Activated CD4-positive, alpha-beta memory T cell treated with anti-CD3 and anti-CD28 coated beads, Interleukin-2, amount 10 ng/mL, durations not matched to agents 7 days and 5 days (primary cell): ENCODE data around the gene GABRB1. TPM values are rescaled to one million over a fixed set of nuclear protein-coding genes. Genes with fewer than 3 reads are reported as not detected.
A peak's percentile ranks its signal among the peaks of the same experiment; 100 is the strongest.

Experiments used
- CTCF ChIA-PET: fragments of 350-600 bp; sonication (Branson Sonifier 250); formaldehyde crosslinking; loops from one replicate; lab custom pipeline; 2021; ENCODE audit warnings: antibody characterized with exemption, inconsistent platforms; lab: Charles Lee
- POLR2A ChIA-PET: fragments of 350-600 bp; sonication (Branson Sonifier 250); formaldehyde crosslinking; loops from one replicate; lab custom pipeline; 2021; ENCODE audit warnings: antibody characterized with exemption; lab: Charles Lee
- DNase-seq: peaks from one replicate; pipeline ENCODE4 v3.0.0-alpha.2; 2020
- H3K27ac Mint-ChIP-seq: one replicate; pipeline ENCODE4 v1.8.0; 2021; ENCODE audit warnings: mild to moderate bottlenecking, mixed read lengths
- H3K27me3 Mint-ChIP-seq: one replicate; pipeline ENCODE4 v1.8.0; 2021; ENCODE audit warnings: mixed read lengths
- H3K36me3 Mint-ChIP-seq: one replicate; pipeline ENCODE4 v1.8.0; 2021; ENCODE audit warnings: low read depth, mixed read lengths
- H3K4me1 Mint-ChIP-seq: one replicate; pipeline ENCODE4 v1.8.0; 2021; ENCODE audit warnings: mixed read lengths
- H3K4me3 Mint-ChIP-seq: one replicate; pipeline ENCODE4 v1.8.0; 2021; ENCODE audit warnings: mild to moderate bottlenecking, mixed read lengths
- H3K9me3 Mint-ChIP-seq: one replicate; pipeline ENCODE4 v1.8.0; 2021; ENCODE audit warnings: mixed read lengths
- total RNA-seq, 2 experiments: library from RNA; stranded (reverse); gene quantifications; one replicate each; pipeline ENCODE4 v1.2.3, GENCODE V29; 2021

The GABRB1 gene
- total RNA-seq, 2 experiments from 2014 or later, result not detected

GRCh38 chr4:47013373-47013772, 18.0 kb upstream of the GABRB1 start:
- no peaks in the 10 kb centered on the region for H3K27me3 Mint-ChIP-seq
- ChIA-PET CTCF (no interaction called here), POLR2A (no interaction called here)
- H3K27ac Mint-ChIP-seq, result no peak overlapping the region
- DNase-seq, result no peak
- peaks cover 8% of the 10 kb centered on the region for H3K36me3 Mint-ChIP-seq
- no peak overlapping the region for H3K4me3 Mint-ChIP-seq
- peaks cover 17% of the 10 kb centered on the region for H3K4me1 Mint-ChIP-seq
- H3K9me3 Mint-ChIP-seq, result peaks cover 8% of the 10 kb centered on the region

- no peak for DNase-seq
- Mint-ChIP-seq H3K4me1 (peaks cover 2% of the 10 kb centered on the region), H3K27ac (no peak overlapping the region), H3K4me3 (no peak overlapping the region), H3K27me3 (peaks cover 6% of the 10 kb centered on the region), H3K36me3 (no peaks in the 10 kb centered on the region), H3K9me3 (no peaks in the 10 kb centered on the region)
- ChIA-PET CTCF (no interaction called here), POLR2A (no interaction called here)
These were observed 14.3 kb upstream of the GABRB1 start for GRCh38 chr4:47017081-47017480.

DNA sequence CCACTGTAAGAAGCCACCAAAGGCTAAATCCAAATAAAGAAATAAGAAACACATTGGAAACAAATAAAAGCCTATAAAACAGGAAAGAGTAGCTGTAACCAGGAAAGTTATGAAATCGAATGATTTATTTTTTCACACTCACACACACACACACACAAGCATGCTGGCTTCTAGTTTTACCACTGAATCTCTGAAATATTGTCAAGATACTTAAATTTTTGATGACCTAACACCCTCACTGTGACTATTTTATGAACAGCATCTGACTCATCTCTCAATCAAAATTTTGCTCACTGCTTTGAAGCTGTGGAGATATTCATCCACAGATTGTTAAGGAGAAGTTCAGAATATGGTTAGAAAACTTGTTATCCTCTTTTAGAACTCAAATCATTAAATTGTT, 13.9 kb upstream of the GABRB1 start:
- POLR2A ChIA-PET, result no interaction called here
- Mint-ChIP-seq H3K9me3 (no peaks in the 10 kb centered on the region), H3K36me3 (no peaks in the 10 kb centered on the region), H3K4me3 (no peak overlapping the region), H3K4me1 (peaks cover 2% of the 10 kb centered on the region), H3K27me3 (peaks cover 6% of the 10 kb centered on the region), H3K27ac (no peak overlapping the region)
- CTCF ChIA-PET, result no interaction called here
- DNase-seq, result no peak

DNA sequence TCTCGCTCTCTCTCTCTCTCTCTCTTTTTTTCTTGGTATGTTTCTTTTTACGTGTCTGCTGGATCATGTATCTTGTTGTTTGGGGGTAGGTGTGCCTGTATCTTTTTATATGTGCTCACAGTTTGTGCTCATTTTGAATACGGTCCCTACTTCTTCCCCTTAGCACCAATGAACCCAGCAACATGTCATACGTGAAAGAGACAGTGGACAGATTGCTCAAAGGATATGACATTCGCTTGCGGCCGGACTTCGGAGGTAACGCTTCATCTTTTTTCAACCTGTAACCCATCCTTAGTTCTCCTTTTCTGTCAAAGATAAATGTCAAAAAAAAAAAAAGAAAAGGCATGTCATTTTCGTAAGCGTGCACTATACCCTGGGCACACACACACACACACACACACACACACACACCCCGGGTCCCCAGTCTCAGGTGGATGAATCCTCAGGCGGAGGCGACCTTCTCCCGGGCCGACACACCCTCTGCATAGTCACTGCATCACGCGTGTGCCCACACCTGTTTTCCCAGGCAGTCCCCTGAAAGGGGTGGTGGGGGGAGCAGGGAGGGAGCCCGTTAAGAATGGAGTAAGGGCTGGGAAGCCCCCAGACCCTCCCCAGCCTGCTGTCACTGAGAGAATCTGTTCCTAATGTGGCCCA, 511 bp downstream of the GABRB1 start:
- H3K4me3 Mint-ChIP-seq, result peak overlapping the region; percentile 57
- DNase-seq, result no peak
- H3K27ac Mint-ChIP-seq, result no peak overlapping the region
- H3K9me3 Mint-ChIP-seq, result no peaks in the 10 kb centered on the region
- H3K4me1 Mint-ChIP-seq, result peaks cover 18% of the 10 kb centered on the region
- ChIA-PET CTCF (interaction anchor here (1.0 kb wide), 2 partner anchors 184 to 188 kb away, joined by 3 to 6 read pairs; no protein-coding TSS in a partner anchor), POLR2A (no interaction called here)
- no peaks in the 10 kb centered on the region for H3K36me3 Mint-ChIP-seq
- H3K27me3 Mint-ChIP-seq, result peaks cover 37% of the 10 kb centered on the region

DNA sequence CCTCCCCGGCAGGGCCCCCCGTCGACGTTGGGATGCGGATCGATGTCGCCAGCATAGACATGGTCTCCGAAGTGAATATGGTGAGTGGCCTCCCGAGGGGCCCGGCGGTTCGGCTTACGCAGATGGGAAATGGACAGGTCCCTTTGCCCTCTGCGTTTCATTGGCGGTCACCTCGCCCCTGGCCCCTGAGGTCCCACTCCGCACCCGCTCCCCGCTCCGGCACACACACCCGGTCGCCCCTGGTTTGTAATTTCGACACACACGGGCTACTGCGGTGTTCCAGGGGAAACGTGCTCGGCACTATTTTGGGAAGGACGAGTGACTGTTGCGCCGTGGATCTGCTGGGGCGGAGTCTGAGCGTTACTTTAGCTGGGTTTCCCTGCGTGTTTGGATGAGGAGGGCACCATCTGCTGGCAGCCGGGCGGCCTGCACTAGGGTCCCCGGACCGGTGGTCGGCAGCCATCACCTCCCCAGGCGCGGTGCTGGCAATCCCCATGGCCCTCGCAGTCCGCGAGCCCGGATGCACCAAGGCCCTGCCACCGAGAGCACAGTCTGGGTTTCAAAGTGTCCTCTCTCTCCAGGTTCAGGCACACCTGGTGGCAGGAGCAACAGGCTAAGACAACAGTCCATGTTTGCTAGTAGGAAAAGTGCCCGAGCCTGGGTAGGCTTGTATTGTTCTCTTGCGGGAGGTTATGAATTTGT, 1.2 kb downstream of the GABRB1 start:
- CTCF ChIA-PET, result interaction anchor here (1.0 to 1.1 kb wide), 3 partner anchors 32 to 189 kb away, joined by 3 to 6 read pairs (median 3); no protein-coding TSS in a partner anchor
- POLR2A ChIA-PET, result no interaction called here
- H3K4me1 Mint-ChIP-seq, result peaks cover 18% of the 10 kb centered on the region
- H3K4me3 Mint-ChIP-seq, result peak overlapping the region; percentile 38
- H3K27me3 Mint-ChIP-seq, result peaks cover 37% of the 10 kb centered on the region
- no peaks in the 10 kb centered on the region for H3K9me3 Mint-ChIP-seq
- no peaks in the 10 kb centered on the region for H3K36me3 Mint-ChIP-seq
- no peak overlapping the region for H3K27ac Mint-ChIP-seq
- peak; percentile 46 for DNase-seq

- POLR2A ChIA-PET, result no interaction called here
- Mint-ChIP-seq H3K27me3 (peaks cover 11% of the 10 kb centered on the region), H3K36me3 (no peaks in the 10 kb centered on the region), H3K4me1 (no peaks in the 10 kb centered on the region), H3K9me3 (no peaks in the 10 kb centered on the region), H3K4me3 (no peak overlapping the region), H3K27ac (no peak overlapping the region)
- no peak for DNase-seq
- CTCF ChIA-PET, result no interaction called here
These were observed 6.9 kb downstream of the GABRB1 start for GRCh38 chr4:47038263-47038662.

DNA sequence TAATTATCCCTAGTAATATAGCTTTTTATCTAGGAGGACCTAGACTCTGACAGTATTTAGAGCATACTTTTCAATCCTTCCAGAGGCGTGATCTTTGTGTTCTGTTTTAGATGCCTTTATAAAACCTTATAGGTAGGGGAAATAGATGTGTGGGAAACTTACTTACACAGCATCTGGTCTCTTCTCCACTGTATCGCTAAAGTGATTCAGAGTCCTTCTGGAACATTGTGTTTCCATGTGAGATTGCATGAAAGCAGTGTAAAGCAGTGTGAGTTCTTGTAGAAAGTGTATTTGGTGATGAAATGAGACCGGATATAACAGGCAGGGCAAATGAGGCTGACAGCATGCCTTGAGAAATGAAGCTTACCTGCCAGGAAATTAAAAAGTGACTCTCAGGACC, 9.5 kb downstream of the GABRB1 start:
- no peak overlapping the region for H3K4me3 Mint-ChIP-seq
- no peak overlapping the region for H3K27ac Mint-ChIP-seq
- H3K4me1 Mint-ChIP-seq, result no peaks in the 10 kb centered on the region
- POLR2A ChIA-PET, result no interaction called here
- no peaks in the 10 kb centered on the region for H3K36me3 Mint-ChIP-seq
- CTCF ChIA-PET, result no interaction called here
- DNase-seq, result no peak
- no peaks in the 10 kb centered on the region for H3K9me3 Mint-ChIP-seq
- H3K27me3 Mint-ChIP-seq, result peaks cover 9% of the 10 kb centered on the region

DNA sequence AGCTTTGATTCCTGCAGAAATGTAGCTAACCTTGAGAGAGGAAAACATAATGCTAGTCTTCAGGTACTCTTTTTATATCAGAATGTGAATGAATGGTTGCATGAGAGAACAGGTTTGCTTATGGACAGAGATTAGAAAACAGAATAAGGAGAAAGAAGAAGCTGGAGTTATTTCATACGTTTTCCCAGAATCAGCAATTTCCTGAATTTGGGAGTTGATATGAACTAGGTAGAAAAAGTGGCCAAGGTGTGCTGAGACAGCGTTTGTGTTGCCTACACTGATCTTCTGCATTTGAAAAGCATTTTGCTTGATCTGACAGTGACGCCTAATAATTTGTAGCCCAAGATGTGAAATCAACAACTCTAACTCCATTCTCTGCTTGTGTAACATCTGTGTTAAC, 12.5 kb downstream of the GABRB1 start:
- Mint-ChIP-seq H3K36me3 (no peaks in the 10 kb centered on the region), H3K27ac (no peak overlapping the region), H3K9me3 (no peaks in the 10 kb centered on the region), H3K4me1 (no peaks in the 10 kb centered on the region), H3K4me3 (no peak overlapping the region), H3K27me3 (peaks cover 11% of the 10 kb centered on the region)
- DNase-seq, result no peak
- ChIA-PET POLR2A (no interaction called here), CTCF (interaction anchor here (0.5 kb wide), 1 partner anchor 14 kb away, joined by 3 read pairs; no protein-coding TSS in a partner anchor)

GRCh38 chr4:47045261-47045660, 13.9 kb downstream of the GABRB1 start:
- H3K4me3 Mint-ChIP-seq, result no peak overlapping the region
- no peaks in the 10 kb centered on the region for H3K36me3 Mint-ChIP-seq
- no peak for DNase-seq
- H3K4me1 Mint-ChIP-seq, result no peaks in the 10 kb centered on the region
- no peaks in the 10 kb centered on the region for H3K9me3 Mint-ChIP-seq
- ChIA-PET POLR2A (no interaction called here), CTCF (no interaction called here)
- H3K27ac Mint-ChIP-seq, result no peak overlapping the region
- H3K27me3 Mint-ChIP-seq, result peaks cover 14% of the 10 kb centered on the region

GRCh38 chr4:47049347-47049746, 18.0 kb downstream of the GABRB1 start:
- no peaks in the 10 kb centered on the region for H3K9me3 Mint-ChIP-seq
- H3K4me1 Mint-ChIP-seq, result no peaks in the 10 kb centered on the region
- H3K27me3 Mint-ChIP-seq, result peaks cover 15% of the 10 kb centered on the region
- ChIA-PET CTCF (interaction anchor here (0.9 kb wide), 1 partner anchor 73 kb away, joined by 4 read pairs; no protein-coding TSS in a partner anchor), POLR2A (no interaction called here)
- DNase-seq, result no peak
- no peak overlapping the region for H3K4me3 Mint-ChIP-seq
- no peak overlapping the region for H3K27ac Mint-ChIP-seq
- H3K36me3 Mint-ChIP-seq, result no peaks in the 10 kb centered on the region

GRCh38 chr4:47050761-47051725, 19.7 kb downstream of the GABRB1 start:
- Mint-ChIP-seq H3K27me3 (peaks cover 15% of the 10 kb centered on the region), H3K27ac (no peak overlapping the region), H3K36me3 (no peaks in the 10 kb centered on the region), H3K9me3 (no peaks in the 10 kb centered on the region), H3K4me3 (no peak overlapping the region), H3K4me1 (no peaks in the 10 kb centered on the region)
- CTCF ChIA-PET, result no interaction called here
- POLR2A ChIA-PET, result no interaction called here
- DNase-seq, result no peak

- Mint-ChIP-seq H3K9me3 (no peaks in the 10 kb centered on the region), H3K36me3 (no peaks in the 10 kb centered on the region), H3K4me1 (no peaks in the 10 kb centered on the region), H3K27ac (no peak overlapping the region), H3K27me3 (peaks cover 8% of the 10 kb centered on the region), H3K4me3 (no peak overlapping the region)
- ChIA-PET POLR2A (no interaction called here), CTCF (no interaction called here)
- DNase-seq, result no peak
These were observed 22.1 kb downstream of the GABRB1 start for GRCh38 chr4:47053485-47053884.

DNA sequence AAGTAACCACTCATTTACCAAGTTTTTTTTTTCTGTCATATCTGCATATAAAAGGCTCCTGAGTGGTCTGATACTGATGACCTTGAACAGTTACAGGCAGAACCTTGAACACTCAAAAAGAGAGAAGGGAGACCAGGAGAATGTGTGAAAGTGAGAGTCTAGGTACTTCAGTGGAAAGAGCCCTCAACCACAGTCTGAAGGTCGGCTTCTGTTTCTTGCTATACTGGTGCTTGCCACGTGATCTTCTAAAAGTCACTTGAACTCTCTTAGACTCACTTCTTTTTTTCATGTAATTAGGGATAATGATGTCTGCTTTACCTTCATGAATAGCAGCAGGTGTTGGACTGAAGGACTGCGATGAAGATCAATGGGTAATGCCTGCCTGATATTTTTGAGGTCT, 22.8 kb downstream of the GABRB1 start:
- ChIA-PET CTCF (no interaction called here), POLR2A (no interaction called here)
- no peak for DNase-seq
- no peak overlapping the region for H3K27ac Mint-ChIP-seq
- H3K4me1 Mint-ChIP-seq, result no peaks in the 10 kb centered on the region
- no peaks in the 10 kb centered on the region for H3K36me3 Mint-ChIP-seq
- peaks cover 8% of the 10 kb centered on the region for H3K27me3 Mint-ChIP-seq
- H3K4me3 Mint-ChIP-seq, result no peak overlapping the region
- H3K9me3 Mint-ChIP-seq, result no peaks in the 10 kb centered on the region
